Duodenal mucosa (tissue), 2 donors: ENCODE results near the gene YTHDC1.

Source experiments
- H3K27ac ChIP-seq: one replicate; pipeline ENCODE4 v1.7.0; 2013; ENCODE audit warnings: low read depth, low read length
- H3K27me3 ChIP-seq, 2 donors: one replicate each; pipeline ENCODE4 v1.7.0; 2013; ENCODE audit warnings: low read length in 2 of 2, control low read depth in 1 of 2; ENCODE audit not compliant: insufficient read depth in 2 of 2, control insufficient read depth in 1 of 2
- H3K36me3 ChIP-seq, 2 donors: one replicate each; pipeline ENCODE4 v1.7.0; 2013; ENCODE audit warnings: low read length in 2 of 2, control low read depth in 1 of 2; ENCODE audit not compliant: insufficient read depth in 2 of 2, control insufficient read depth in 1 of 2
- H3K4me1 ChIP-seq, 2 donors: one replicate each; pipeline ENCODE4 v1.7.0; 2013; ENCODE audit warnings: low read length in 2 of 2, control low read depth in 1 of 2; ENCODE audit not compliant: insufficient read depth in 2 of 2, control insufficient read depth in 1 of 2
- H3K4me3 ChIP-seq, 2 donors: one replicate each; pipeline ENCODE4 v1.7.0; 2013; ENCODE audit warnings: low read length in 2 of 2, low read depth in 1 of 2
- H3K9ac ChIP-seq, 2 donors: one replicate each; pipeline ENCODE4 v1.7.0; 2013; ENCODE audit warnings: low read length in 2 of 2, low read depth in 1 of 2
- H3K9me3 ChIP-seq, 2 donors: one replicate each; pipeline ENCODE4 v1.7.0; 2013; ENCODE audit warnings: low read length in 2 of 2, control low read depth in 1 of 2; ENCODE audit not compliant: control insufficient read depth in 1 of 2

Gene YTHDC1

DNA sequence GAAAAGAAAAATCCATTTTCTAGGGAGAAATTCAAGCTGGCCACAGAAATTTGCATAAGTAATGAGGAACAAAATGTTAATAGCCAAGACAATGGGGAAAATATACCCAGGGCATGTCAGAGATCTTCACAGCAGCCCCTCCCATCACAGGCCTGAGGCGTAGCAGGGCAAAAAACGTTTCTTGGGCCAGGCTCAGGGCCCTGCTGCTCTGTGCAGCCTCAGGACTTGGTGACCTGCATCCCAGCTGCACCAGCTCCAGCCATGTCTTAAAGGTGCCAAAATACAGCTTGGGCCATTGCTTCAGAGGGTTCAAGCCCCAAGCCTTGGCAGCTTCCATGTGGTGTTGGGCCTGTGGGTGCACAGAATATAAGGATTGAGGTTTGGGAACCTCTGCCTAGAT lies 72.3 kb downstream of the YTHDC1 start:
- Histone ChIP-seq H3K36me3 (no peaks in the 10 kb centered on the region), H3K4me1 (no peaks in the 10 kb centered on the region), H3K9ac (no peak overlapping the region), H3K27ac (no peak overlapping the region), H3K4me3 (no peak overlapping the region), H3K27me3 (no peaks in the 10 kb centered on the region), H3K9me3 (no peaks in the 10 kb centered on the region)

DNA sequence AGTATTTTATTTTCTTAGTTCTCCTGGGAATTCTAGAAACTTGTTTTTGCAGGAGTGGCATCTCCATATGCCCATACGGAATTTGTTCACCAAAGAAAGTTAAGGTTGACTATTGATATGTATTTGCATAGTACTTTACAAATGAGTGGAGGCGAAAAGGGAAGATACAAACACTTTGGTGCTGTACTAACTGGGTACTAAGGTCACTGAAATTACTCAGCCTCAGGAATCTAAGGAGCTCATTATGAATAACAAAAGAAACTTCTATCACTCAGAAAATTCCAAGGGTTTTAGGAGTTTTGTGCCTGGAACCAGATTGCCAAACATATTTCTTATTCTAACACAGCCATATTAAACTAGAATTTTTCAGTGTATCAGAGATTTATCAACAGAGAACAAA lies 77.0 kb downstream of the YTHDC1 start:
- H3K27ac ChIP-seq: no peak overlapping the region

DNA sequence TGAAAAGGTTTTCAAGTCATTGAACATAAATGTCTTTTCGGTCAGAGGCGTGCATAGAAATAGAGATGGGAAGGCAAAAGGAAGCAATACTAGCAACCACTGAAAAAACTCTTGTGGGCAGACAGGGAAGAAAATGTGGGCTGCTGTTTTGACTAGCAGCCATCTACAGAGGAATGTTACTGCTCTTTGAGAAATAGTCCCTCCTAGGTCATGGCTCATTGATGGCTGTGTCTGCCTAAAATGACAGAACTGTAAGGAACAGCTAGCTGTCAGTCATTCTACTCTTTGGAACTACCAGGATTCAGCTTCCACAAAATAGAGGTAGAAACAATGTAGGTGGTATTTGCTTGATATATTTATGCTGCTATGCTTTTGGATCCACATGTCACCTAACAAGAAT lies 77.5 kb downstream of the YTHDC1 start:
- no peak overlapping the region for H3K4me3 ChIP-seq
- H3K27me3 ChIP-seq: no peaks in the 10 kb centered on the region

More for the DNA sequence above, 77.0 kb downstream of the YTHDC1 start:
- Histone ChIP-seq H3K9ac (no peak overlapping the region), H3K4me3 (no peak overlapping the region), H3K36me3 (no peaks in the 10 kb centered on the region), H3K9me3 (no peaks in the 10 kb centered on the region), H3K4me1 (no peaks in the 10 kb centered on the region), H3K27me3 (no peaks in the 10 kb centered on the region)

GRCh38 chr4:68271851-68272357 lies 78.0 kb downstream of the YTHDC1 start:
- H3K4me1 ChIP-seq: no peaks in the 10 kb centered on the region
- H3K9me3 ChIP-seq: no peaks in the 10 kb centered on the region
- no peaks in the 10 kb centered on the region for H3K36me3 ChIP-seq
- no peak overlapping the region for H3K27ac ChIP-seq
- no peak overlapping the region for H3K4me3 ChIP-seq
- H3K9ac ChIP-seq: no peak overlapping the region
- no peaks in the 10 kb centered on the region for H3K27me3 ChIP-seq

More for the DNA sequence above, 77.5 kb downstream of the YTHDC1 start:
- Histone ChIP-seq H3K36me3 (no peaks in the 10 kb centered on the region), H3K9me3 (no peaks in the 10 kb centered on the region), H3K9ac (no peak overlapping the region), H3K4me1 (no peaks in the 10 kb centered on the region), H3K27ac (no peak overlapping the region)

- Histone ChIP-seq H3K27me3 (no peaks in the 10 kb centered on the region), H3K36me3 (no peaks in the 10 kb centered on the region), H3K27ac (no peak overlapping the region)
These were observed 82.4 kb downstream of the YTHDC1 start for GRCh38 chr4:68267433-68267944.

GRCh38 chr4:68264875-68265565 lies 84.9 kb downstream of the YTHDC1 start:
- Histone ChIP-seq H3K9ac (no peak overlapping the region), H3K4me3 (no peak overlapping the region), H3K36me3 (no peaks in the 10 kb centered on the region), H3K27me3 (no peaks in the 10 kb centered on the region), H3K27ac (no peak overlapping the region), H3K4me1 (no peaks in the 10 kb centered on the region), H3K9me3 (no peaks in the 10 kb centered on the region)

More at GRCh38 chr4:68267433-68267944, 82.4 kb downstream of the YTHDC1 start:
- no peak overlapping the region for H3K4me3 ChIP-seq
- no peaks in the 10 kb centered on the region for H3K9me3 ChIP-seq
- H3K9ac ChIP-seq: no peak overlapping the region
- no peaks in the 10 kb centered on the region for H3K4me1 ChIP-seq
